Hematopoietic multipotent progenitor cell treated with erythropoietin and hydrocortisone succinate and interleukin-3 and kit ligand, for 15 days (in vitro differentiated cells): ENCODE results near the gene FOXL3.

Experiments used
- DNase-seq: peaks from one replicate; pipeline ENCODE4 v3.0.0-alpha.2; 2015; ENCODE audit warnings: low spot score

Gene FOXL3

DNA sequence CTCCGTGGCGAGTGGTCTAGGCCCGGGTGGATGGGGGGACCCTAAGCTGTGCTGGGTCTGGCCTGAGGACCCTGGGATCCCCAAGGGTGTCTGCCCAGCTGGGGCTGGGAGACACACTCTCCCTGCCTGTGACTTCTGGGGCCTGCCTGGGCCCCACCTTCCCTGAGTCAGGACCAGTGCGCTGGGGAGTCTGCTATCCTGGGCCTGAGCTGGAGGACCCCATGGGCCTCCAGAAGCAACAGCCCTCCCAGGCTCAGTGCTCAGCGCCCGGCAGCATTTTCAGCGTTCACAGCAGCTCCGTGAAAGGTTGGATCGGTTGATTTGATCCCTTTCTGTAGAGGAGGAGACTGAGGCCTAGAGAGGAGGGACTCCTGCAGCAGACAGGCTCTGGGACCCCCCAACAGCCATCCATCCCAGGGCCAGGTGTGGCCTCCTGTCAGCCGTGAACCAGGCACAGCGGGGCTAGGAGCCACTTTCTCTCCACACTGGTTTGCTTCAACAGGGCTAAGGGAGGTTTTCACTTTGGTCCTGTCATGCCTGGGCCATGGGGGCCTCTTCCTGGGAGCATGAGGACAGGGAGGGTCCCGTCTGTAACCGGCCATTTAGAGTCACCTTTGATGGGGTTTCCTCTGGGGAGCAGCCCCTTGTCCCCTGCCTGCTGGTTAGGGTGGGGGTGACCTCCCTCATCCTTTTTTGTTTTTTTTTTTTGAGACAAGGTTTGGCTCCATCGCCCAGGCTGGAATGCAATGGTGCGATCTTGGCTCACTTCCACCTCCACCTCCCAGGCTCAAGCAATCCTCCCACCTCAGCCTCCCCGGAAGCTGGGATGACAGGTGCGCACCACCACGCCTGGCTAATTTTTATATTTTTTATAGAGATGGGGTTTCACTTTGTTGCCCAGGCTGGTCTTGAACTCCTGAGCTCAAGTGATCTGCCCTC lies 12.4 kb downstream of the FOXL3 start:
- no peak for DNase-seq

DNA sequence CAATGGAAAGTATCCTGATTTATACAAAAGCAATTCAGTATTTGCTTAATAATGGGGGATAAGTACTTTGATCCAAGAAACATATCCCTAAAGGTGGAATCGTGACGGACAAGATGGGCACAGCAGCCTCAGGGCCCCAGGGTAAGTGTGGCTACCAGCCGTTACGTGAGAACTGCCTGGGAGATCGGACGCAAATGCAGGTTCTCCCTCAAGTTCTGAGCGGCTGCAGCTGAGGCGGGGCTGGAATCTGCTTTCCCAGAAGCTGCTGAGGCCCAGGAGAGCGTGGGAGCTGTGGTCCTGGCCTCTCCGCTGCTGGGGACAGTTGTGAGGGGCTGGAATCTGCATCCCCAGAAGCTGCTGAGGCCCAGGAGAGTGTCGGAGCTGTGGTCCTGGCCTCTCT lies 13.5 kb downstream of the FOXL3 start:
- no peak for DNase-seq

DNA sequence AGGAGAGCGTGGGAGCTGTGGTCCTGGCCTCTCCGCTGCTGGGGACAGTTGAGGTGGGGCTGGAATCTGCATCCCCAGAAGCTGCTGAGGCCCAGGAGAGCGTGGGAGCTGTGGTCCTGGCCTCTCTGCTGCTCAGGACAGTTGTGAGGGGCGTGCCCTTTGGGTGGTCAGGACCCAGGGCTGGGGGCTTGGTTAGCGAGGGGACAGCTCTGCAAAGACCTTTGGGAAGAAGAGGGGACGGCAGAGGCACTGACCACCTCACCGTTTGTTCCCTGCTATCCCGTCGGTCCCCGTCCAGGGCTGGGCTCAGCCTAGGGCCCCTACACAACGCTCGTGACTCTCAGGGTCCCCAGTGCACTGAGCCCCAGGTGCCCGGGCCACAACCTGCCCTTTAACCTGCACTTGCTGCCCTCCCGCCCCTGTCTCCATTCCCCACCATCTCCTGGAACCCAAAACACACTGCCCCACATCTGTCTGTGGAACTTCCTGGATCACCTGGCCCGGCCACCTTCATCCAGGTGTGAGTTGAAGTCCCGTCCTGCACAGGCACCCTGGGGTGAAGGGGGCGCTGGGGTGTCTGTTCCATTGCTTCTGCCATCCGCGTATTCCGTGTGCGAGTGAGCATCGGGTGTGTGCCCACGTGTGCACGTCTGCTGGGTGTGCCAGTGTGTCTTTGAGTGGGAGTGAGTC lies 14.1 kb downstream of the FOXL3 start:
- DNase-seq, result no peak

DNA sequence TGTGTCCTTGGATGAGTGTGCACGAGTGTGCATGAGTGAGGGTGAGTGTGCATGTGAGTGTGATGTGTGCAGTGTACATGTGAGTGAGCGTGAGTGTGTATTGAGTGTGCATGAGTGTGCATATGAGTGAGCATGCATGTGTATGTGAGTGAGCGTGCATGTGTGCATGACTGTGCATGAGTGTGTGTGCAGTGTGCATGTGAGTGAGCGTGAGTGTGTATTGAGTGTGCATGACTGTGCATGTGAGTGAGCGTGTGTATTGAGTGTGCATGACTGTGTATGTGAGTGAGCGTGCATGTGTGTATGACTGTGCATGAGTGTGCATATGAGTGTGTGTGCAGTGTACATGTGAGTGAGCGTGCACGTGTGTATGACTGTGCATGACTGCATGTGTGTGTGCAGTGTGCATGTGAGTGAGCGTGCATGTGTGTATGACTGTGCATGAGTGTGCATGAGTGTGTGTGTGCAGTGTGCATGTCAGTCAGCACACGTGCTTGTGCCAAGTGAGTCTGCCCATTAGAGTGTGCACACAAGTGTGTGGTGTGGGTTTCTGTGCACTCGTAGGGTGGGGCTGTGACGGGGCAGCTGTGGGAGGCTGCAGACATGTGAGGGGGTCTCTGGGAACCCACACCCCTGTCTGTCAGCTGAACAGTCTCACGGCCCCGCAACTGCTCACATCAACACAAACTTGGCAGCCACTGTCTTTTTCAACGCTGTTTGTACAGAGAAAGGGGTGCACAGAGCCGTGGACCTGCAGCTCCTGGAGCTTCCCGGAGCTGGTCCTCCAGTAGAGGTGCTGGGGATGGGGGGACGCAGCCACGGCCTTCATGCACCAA lies 14.8 kb downstream of the FOXL3 start:
- no peak for DNase-seq

DNA sequence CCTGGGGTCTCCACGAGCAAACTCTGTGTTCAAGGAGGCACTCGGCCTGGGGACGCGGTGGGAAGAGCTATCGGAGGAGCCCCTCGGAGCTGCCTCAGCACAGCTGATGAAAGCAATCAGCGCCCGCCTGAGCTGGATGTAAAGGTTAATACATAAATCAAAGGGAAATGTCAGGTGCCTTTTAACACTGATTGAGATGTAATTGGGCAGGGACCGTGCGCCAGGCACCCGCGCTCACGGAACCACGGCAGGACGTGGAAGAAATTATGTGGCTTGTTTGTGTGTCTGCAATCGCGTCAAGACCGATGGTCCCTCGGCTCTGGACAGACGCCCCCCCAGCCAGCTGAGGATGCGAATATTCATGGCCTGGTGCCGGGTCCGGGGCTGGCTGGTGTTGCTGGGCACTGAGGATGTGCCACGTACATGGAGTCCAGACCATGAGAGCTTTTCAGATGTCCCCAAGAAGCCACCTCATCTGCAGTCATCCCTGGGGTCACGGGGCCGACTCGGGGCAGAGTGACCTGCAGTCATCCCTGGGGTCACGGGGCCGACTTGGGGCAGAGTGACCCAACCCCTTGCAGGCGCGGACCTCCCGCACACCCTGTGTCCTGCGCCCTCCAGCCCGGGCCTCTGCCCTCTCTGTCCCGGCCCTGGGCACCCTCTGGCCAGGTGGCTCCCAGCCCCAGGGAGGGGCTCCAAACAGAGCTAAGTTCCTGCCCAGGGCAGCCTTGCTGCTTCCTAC lies 15.6 kb downstream of the FOXL3 start:
- DNase-seq, result no peak

DNA sequence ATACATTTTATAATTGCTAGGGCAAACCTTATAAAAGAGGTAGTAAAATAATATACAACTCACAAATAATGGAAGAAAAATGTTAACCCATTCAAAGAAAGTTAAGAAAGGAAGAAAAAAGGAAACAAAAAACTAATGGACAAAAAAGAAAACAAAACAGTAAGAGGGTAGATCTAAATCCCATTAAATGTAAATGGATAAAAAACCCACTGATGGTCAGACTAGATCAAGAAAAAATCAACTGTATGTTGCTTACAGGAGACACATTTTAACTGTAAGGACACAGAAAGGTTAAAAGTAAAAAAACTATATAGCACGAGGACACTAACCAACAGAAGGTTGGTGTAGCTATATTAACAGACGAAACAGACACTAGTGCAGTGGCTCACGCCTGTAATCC lies 18.0 kb downstream of the FOXL3 start:
- no peak for DNase-seq

DNA sequence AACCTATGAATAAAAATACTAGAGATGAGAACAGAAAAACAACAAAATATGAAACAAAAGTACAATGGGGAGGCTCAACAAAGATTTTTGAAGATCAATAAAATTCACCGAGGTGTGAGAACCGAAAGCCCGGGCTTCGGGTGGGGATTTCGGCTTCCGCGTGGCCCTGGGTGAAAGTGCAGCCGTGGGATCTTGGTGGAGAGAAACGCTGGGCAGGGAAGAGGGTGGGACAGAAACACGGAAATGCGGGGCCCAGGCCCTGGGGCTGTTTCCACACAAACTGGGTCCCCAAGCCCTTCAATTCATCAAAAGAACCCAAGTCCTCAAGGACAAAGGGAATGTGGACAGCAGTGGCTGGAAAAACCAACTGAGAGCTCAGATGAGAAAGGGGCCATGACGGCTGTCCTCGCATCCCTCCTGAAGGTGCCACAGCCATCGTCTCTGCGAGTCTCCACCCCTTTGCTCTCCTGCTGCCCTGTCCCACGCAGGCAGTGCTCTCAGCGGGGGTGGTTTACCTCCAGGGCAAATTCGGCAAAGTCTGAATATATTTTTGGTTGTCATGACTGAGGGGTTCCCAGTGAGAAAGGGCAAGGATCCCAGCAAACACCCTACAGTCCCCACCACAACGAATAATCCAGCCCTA lies 19.7 kb downstream of the FOXL3 start:
- no peak for DNase-seq

DNA sequence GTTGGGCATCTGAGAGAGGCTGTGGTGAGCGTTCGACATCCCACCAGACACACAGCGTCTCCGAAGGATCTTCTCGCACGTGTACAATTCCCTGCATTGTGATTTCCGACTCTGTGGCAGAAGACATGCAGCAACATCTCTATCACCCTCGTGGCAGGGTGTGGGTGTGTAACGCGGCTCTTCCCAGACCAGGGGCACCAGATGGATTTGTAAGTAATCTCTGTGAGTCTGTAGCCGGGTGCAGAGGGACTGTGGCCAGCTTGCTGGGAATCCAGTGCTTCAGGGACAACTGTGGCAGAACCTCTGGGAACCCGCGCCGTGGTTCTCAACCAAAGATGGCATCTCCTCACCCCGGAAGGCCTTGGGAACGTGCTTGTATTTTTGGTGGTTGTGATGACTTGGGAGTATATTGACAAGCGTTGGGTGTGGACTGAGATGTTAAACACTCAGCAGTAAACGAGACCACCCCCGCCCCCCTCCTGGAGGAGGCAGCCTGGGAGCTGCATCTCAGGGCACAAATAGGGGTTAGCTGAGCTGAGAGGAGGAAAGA lies 21.2 kb downstream of the FOXL3 start:
- no peak for DNase-seq

DNA sequence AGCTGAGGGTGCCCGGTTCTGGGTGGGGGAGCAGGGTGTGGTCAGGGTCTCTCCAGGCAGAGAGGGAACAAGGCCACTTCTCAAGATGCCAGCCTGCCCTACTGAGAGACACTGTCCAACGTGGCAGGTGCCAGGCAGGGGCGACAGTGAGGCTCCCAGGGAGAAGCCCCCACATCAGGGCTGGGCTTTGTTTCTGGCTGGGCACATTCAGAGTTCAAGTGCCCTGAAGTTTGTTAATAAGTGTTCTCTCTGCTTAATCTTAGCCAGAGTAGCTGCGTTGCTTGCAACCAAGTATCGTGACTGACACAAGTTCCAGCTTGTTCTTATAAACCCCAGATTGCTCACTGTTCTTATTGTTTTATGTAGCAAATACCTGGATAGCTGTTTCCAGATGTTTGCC lies 21.8 kb downstream of the FOXL3 start:
- DNase-seq, result no peak

DNA sequence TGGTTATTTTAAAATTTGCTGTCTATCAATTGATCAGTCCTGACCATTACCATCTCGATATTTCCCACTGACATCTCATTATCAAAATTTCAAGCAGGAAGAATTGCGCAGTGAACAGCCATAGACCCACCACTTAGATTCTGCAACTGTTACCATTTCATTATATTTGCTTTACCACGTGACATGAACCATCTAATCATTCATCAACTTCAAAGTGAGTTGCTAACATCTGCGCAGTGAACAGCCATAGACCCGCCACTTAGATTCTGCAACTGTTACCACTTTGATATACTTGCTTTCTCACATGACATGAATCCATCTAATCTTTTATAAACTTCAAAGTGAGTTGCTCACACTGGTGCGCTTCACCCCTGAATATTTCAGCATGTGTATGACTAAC lies 22.5 kb downstream of the FOXL3 start:
- no peak for DNase-seq

DNA sequence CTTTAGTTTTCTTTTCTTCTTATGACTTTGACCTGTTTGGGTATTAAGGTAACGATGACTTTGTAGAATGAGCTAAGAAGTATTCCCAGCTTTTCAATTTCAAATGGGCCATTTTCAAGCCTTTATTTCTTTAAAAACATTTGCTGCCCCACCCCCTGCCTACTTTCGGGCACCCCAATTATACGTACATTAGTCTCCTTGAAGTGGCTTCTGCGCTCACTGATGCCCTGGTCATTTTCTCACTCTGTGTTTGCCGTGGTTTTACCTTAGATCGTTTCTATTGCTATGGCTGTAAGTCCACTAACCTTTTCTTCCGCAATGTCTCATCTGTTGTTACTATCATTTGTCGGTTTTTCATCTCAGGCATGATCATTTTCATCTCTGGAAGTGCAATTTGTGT lies 24.9 kb downstream of the FOXL3 start:
- DNase-seq, result no peak

DNA sequence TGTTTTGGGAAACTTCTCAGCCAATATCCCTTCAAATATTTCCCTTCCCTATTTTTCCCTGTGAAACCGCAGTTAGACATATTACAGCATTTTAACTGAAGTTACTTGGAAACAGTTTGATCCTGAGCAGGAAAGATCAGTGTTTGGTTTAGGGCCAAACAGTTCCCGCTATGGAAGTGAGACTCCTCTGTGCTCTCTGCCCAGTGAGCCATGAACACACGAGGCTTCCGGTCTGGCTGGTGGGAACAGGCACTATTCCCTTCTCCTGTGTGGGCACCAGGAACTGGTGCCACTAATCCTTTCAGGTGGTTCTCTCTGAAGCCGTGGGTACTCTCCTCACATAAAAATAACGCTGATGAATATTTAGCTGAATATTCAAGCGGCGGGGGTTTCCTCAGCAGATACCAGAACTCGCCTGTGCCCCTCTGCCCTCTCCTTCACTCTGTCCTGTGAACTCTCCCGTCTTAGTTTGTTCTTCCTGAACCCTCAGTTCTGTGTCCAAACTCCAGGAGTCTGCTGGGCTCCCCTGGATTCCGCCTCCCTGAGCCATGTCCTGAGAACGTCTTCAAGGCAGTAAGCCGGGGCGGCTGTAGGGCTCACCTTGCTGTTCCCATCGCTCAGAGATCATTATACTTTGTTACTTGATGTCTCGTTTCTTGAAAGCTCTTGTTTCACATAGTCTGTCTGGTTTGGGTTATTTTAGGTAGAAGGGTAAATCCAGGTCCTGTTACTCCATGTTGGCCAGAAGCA lies 25.7 kb downstream of the FOXL3 start:
- no peak for DNase-seq

DNA sequence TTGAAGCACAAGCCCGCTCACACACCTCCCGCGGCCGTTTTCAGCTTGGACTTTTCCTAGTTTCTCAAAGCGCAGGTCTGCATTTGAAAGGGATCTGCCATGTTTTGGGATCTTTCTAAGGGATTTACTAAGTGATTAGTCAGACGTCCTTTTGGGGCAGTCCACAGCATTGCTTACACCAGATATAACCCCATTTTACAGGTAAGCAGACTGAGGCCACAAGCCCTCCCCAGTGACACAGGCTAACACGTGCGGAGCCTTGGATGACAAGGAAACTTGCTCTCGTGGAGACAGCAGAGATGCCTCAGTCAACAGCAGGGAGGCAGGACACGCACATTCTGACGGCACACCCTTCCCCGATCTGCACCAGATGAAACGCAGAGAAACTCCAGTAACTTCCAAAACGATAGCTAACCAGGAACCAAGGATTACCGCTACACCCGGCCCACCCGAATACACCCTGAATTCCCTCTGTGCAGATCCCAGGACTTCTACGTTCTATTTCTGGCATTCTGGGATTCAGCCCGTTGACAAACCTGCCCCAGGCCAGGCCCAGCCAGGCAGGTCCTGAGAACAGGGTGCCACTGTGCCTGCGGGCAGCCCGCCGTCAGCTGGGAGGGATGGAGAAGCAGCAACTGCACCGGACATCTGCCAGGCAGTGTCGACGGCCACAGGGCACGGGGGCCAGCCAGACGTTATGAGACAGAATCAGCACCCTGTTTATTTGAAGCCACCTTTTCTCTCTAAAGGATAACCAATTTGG lies 27.9 kb downstream of the FOXL3 start:
- no peak for DNase-seq

DNA sequence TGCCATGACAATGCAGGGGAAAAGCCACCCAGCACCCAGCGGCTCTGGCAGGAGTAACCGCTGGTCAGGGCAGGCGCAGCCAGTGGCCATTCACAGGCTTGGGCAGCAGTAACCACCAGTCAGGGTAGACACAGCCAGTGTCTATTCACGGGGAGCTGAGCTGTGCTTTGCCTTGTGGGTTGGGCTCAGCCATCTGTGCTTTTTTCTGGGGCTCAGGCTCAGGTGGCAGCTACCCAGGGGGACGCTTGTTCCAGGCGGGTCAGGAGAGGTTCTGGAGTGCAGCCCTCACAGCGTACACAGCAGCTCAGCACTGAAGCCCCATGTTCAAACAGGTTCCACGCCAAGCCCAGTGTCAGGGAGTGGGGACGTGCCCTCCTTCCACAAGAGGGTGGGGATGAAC lies 28.5 kb downstream of the FOXL3 start:
- DNase-seq, result no peak

DNA sequence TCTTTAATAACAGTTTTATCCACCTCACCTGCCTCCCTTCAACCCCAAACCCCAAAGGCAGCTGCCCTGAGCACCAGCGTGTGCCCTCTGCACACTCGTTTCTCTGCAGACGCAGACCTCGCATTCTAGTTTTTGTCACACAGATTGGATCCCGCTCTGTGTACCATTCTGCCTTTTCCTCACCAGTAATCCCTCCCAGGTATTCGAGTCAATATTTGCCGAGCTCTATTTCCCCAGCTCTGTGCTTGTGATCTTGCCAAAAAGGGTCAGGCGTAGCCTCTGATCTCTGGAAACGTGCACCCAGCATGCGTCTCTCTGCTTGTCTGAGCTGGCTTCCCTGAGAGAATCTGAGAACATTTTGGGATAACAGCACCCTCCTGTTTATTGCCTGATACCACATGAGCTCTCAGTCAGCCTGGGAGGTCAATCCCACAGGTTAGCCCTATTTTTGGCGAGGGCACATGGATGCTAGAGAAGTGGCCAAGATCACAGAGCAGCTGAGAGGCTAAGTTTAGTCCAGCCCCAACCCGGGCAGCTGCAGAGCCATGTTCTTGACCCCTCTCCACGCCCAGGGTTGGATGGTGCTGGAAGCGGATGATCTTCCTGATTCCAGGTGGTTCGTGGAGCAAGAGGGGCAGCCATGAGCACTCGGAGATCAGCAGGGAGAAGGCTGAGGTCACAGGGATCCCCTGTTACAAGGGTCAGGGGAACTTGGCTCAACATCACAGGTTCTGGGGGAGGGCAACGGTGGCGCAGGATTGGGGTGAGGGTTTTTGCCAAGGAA lies 29.1 kb downstream of the FOXL3 start:
- no peak for DNase-seq

DNA sequence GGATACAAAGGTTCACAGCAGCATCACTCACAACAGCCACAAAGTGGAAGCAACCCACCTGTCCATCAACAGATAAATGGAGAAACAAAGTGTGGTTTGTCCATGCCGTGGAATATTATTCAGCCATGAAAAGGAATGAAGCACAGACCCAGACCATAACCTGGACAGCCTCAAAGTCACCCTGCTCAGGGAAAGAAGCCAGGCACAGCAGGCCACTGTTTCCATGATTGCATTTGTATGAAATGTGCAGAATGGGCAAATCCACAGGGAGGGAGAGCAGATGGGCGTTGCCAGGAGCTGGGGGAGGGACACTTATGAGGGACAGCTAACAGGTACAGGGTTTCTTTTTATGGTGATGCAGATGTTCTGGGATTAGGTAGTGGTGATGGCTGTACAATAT lies 30.3 kb downstream of the FOXL3 start:
- DNase-seq, result no peak

DNA sequence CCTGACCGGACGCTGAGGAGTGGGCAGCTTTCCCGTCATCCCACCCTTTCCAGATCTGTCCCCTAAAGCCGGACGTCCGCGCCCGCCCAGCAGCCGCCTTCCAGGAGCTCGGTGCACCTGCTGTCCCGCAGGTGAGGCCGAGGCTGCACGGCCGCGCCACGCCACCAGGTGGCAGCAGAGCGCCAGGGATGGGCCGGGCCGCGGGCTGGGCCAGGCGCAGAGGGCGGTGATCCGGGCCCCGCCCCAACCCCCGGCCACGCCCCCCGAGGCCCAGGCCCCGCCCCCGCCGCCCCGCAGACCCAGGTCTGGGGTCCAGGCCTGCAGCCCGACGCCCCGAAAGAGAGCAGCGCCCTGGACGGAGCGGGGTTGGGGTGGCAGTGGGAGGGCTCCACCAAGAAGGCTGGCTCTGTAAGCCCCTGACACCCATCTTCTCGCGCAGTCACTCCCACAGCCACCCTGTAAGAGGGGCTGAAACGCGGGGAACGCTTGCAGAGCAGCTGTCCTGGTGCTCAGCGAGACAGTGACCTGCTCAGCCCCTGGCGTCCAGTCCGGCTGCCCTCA lies 32.2 kb downstream of the FOXL3 start:
- DNase-seq, result peak; percentile 69

DNA sequence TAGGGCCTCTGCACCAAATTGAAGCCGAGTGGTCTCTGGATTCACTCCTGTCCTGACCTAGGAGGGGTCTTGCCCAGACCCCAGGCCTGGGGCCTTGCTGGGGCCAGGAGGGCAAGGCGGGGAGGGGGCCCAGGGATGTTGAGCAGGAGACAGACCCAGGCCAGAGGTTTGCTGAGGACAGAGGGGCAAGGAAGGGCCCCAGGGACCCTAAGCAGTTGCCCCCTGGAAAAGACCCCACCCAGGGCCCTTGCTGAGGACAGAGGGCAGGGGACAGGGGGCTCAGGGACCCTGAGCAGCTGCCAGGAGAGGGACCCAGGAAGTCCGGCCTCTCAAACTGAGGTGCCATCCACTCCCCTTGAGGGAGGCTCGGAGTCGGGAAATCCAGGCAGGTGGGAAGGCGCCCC lies 32.7 kb downstream of the FOXL3 start:
- no peak for DNase-seq
